Activated CD8-positive, alpha-beta T cell treated with anti-CD3 and anti-CD28 coated beads for 36 hours (primary cell): Measurements from ENCODE around the gene SCN4A. TPM values are rescaled to one million over a fixed set of nuclear protein-coding genes. Genes with fewer than 3 reads are reported as not detected.

ENCODE experiments used
- ATAC-seq: fragments of 200-7000 bp; cut with Tn5 transposase; one replicate; pipeline ENCODE4 v1.10.0; 2021; ENCODE audit warnings: mild to moderate bottlenecking, moderate library complexity
- CTCF ChIA-PET: fragments of 350-600 bp; sonication (Branson Sonifier 250); formaldehyde crosslinking; loops from one replicate; lab custom pipeline; 2021; ENCODE audit warnings: antibody characterized with exemption; lab: Charles Lee
- POLR2A ChIA-PET: fragments of 350-600 bp; sonication (Branson Sonifier 250); formaldehyde crosslinking; loops from one replicate; lab custom pipeline; 2021; ENCODE audit warnings: antibody characterized with exemption; lab: Charles Lee
- DNase-seq: peaks from one replicate; pipeline ENCODE4 v3.0.0-alpha.2; 2020
- H3K27ac Mint-ChIP-seq: one replicate; pipeline ENCODE4 v1.8.0; 2021; ENCODE audit warnings: mild to moderate bottlenecking, mixed read lengths
- H3K27me3 Mint-ChIP-seq: one replicate; pipeline ENCODE4 v1.8.0; 2021; ENCODE audit warnings: mixed read lengths
- H3K36me3 Mint-ChIP-seq: one replicate; pipeline ENCODE4 v1.8.0; 2021; ENCODE audit warnings: low read depth, mixed read lengths
- H3K4me1 Mint-ChIP-seq: one replicate; pipeline ENCODE4 v1.8.0; 2021; ENCODE audit warnings: low read depth, mixed read lengths
- H3K4me3 Mint-ChIP-seq: one replicate; pipeline ENCODE4 v1.8.0; 2021; ENCODE audit warnings: mild to moderate bottlenecking, moderate library complexity, mixed read lengths
- H3K9me3 Mint-ChIP-seq: one replicate; pipeline ENCODE4 v1.8.0; 2021; ENCODE audit warnings: mixed read lengths
- intact Hi-C: fragments of 100-400 bp; cut with micrococcal nuclease; formaldehyde crosslinking; loops from one replicate; pipeline ENCODE4 v1.10.0; 2022
- total RNA-seq, 2 experiments: library from RNA; stranded (reverse); gene quantifications; one replicate each; pipeline ENCODE4 v1.2.3, GENCODE V29; 2021
- TF ChIP-seq, protein P1 (sequence below): fragments of 200-600 bp; IDR thresholded peaks from one replicate; pipeline ENCODE4 v1.8.0; 2022; ENCODE audit warnings: antibody characterized with exemption, mild to moderate bottlenecking

The SCN4A gene
- total RNA-seq, 2 experiments from 2014 or later: 0.20 to 0.23 TPM

DNA sequence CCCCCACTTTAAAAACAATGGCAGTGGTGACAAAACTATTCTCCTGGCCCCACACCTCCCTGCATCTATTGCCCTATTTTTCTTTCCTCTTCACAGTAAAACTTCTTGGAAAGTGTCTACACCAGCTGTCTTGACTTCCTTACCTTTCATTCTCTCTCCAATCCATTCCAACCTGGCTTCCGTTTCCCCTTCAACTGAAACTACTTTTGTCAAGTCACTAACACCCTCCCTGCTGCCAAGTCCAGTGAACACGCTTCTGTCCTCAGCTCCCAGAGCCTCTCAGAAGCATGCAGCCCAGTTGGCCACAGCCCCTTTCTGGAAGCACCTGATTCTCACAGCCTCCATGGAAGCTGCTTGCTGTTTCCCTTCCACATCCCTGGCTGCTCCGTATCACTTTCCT, 4.0 kb upstream of the SCN4A start:
- no peak overlapping the region for H3K27ac Mint-ChIP-seq
- H3K36me3 Mint-ChIP-seq: no peaks in the 10 kb centered on the region
- ChIA-PET CTCF (interaction anchor here (1.2 to 2.8 kb wide), 6 partner anchors 9 to 57 kb away, joined by 3 to 12 read pairs (median 4); no protein-coding TSS in a partner anchor), POLR2A (interaction anchor here (2.1 kb wide), 1 partner anchor 9 kb away, joined by 6 read pairs; no protein-coding TSS in a partner anchor)
- TF ChIP-seq, protein P1, sequence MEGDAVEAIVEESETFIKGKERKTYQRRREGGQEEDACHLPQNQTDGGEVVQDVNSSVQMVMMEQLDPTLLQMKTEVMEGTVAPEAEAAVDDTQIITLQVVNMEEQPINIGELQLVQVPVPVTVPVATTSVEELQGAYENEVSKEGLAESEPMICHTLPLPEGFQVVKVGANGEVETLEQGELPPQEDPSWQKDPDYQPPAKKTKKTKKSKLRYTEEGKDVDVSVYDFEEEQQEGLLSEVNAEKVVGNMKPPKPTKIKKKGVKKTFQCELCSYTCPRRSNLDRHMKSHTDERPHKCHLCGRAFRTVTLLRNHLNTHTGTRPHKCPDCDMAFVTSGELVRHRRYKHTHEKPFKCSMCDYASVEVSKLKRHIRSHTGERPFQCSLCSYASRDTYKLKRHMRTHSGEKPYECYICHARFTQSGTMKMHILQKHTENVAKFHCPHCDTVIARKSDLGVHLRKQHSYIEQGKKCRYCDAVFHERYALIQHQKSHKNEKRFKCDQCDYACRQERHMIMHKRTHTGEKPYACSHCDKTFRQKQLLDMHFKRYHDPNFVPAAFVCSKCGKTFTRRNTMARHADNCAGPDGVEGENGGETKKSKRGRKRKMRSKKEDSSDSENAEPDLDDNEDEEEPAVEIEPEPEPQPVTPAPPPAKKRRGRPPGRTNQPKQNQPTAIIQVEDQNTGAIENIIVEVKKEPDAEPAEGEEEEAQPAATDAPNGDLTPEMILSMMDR: no peak
- H3K4me3 Mint-ChIP-seq: no peak overlapping the region
- intact Hi-C loops: no loop called here
- H3K4me1 Mint-ChIP-seq: peaks cover 16% of the 10 kb centered on the region
- DNase-seq: no peak
- no peaks in the 10 kb centered on the region for H3K27me3 Mint-ChIP-seq
- H3K9me3 Mint-ChIP-seq: peaks cover under 1% of the 10 kb centered on the region
- no peak for ATAC-seq

DNA sequence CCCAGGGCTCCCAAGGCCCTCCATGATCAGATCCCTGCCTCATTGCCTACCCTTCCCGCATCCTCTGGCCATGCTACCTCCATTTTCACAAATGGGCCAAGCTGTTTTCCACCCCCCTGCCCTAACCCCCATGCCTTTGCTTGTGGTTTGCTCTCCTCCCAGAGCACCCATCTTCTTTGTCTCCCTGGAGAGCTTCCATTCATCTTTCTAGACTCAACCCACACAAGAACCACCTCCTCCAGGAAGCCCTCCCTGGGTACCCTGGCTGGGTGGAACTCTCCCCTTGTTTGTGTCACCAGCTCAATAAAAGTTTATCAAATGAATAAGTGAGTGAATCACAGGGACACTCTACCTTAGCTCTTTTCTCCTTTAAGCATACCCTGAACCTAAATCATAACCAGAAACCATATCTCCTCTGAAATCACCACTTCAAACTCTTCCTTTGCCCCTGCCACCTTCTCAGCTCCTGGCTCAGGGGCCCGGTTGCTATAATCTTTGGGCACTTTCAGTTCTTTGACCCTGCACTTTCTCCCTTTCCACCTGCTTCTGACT, 2.9 kb upstream of the SCN4A start:
- no peak overlapping the region for H3K27ac Mint-ChIP-seq
- no peak for ATAC-seq
- CTCF ChIA-PET: interaction anchor here (0.6 to 2.8 kb wide), 12 partner anchors 9 to 110 kb away, joined by 3 to 12 read pairs (median 4); no protein-coding TSS in a partner anchor
- POLR2A ChIA-PET: interaction anchor here (0.7 to 2.1 kb wide), 2 partner anchors 9 to 11 kb away, joined by 4 to 6 read pairs; no protein-coding TSS in a partner anchor
- no peak overlapping the region for H3K4me3 Mint-ChIP-seq
- no peaks in the 10 kb centered on the region for H3K9me3 Mint-ChIP-seq
- peaks cover 16% of the 10 kb centered on the region for H3K4me1 Mint-ChIP-seq
- H3K27me3 Mint-ChIP-seq: no peaks in the 10 kb centered on the region
- intact Hi-C loops: no loop called here
- TF ChIP-seq, protein P1: no peak
- DNase-seq: no peak
- H3K36me3 Mint-ChIP-seq: no peaks in the 10 kb centered on the region

DNA sequence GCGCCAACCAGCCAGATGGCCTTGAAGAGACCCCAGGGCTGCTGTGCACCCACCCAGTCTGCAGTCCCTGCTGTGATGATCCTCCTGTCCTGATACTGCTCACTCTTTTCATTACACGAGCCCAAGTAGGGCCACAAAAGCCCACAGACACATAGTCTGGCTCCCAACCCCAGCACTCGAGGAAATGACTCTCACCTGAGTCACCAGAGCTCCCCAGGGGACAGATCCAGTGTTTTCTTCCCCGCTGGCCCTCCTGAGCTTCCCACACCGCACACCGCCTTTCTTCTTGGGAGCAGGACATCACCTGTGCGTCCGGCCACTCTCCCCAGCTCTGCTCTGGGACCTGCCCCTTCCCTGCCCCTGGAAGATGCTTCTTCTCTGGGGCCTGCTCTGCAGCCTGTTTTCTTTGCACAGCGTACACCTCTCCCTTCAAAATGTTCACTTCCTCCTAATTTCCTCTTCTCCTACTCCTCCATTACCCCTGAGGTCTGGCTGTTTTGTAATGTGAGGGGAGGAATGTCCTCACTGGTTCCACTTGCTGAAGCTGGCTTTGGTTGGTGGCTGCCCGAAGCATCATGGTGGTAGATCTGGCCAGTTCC, 2.0 kb upstream of the SCN4A start:
- H3K9me3 Mint-ChIP-seq: no peaks in the 10 kb centered on the region
- no peak for DNase-seq
- peak; percentile 67 for ATAC-seq
- intact Hi-C loops: no loop called here
- TF ChIP-seq, protein P1: no peak
- peaks cover 16% of the 10 kb centered on the region for H3K4me1 Mint-ChIP-seq
- H3K27ac Mint-ChIP-seq: no peak overlapping the region
- POLR2A ChIA-PET: interaction anchor here (1.2 to 2.1 kb wide), 2 partner anchors 10 to 11 kb away, joined by 4 to 6 read pairs; no protein-coding TSS in a partner anchor
- no peaks in the 10 kb centered on the region for H3K36me3 Mint-ChIP-seq
- H3K4me3 Mint-ChIP-seq: no peak overlapping the region
- no peaks in the 10 kb centered on the region for H3K27me3 Mint-ChIP-seq
- CTCF ChIA-PET: interaction anchor here (0.9 to 1.6 kb wide), 4 partner anchors 10 to 55 kb away, joined by 3 to 7 read pairs (median 4); no protein-coding TSS in a partner anchor

DNA sequence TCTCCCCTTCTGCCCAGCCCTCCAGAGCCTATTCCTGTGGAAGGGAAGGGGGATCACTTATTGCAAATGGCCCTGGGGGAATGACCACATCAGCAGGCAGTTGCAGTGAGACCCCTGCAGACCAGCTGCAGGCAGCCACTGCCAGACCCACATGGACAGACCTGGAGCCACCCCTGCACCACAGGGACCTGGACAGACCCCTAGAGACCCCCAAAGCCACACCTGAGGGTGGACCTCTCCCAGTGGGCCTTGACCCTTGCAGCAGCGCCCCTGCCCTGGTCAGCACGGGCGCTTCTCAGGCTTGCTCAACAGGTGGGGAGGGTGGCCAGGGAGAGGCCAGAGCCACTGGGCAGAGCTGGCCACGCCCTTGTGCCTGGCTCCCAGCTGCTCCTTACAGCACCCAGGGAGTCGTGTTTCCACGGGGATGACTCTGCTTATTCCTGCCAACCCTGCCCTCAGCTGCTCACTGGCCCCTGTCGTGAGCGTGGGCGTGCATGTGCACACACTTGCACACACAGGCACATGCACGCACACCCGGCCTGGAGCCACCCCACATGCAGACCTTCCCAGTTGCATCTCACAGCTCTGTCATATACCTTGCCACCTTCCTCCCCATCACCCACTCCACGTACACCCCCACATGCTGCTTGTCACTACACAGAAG, 1.3 kb upstream of the SCN4A start:
- H3K9me3 Mint-ChIP-seq: no peaks in the 10 kb centered on the region
- intact Hi-C loops: no loop called here
- H3K27ac Mint-ChIP-seq: no peak overlapping the region
- H3K36me3 Mint-ChIP-seq: no peaks in the 10 kb centered on the region
- no peaks in the 10 kb centered on the region for H3K27me3 Mint-ChIP-seq
- CTCF ChIA-PET: interaction anchor here (1.0 to 1.2 kb wide), 2 partner anchors 17 to 70 kb away, joined by 3 to 7 read pairs; no protein-coding TSS in a partner anchor
- TF ChIP-seq, protein P1: no peak
- peaks cover 16% of the 10 kb centered on the region for H3K4me1 Mint-ChIP-seq
- POLR2A ChIA-PET: interaction anchor here (1.2 to 1.4 kb wide), 2 partner anchors 10 to 11 kb away, joined by 4 to 6 read pairs; no protein-coding TSS in a partner anchor
- no peak overlapping the region for H3K4me3 Mint-ChIP-seq
- ATAC-seq: no peak
- DNase-seq: no peak
